SK-N-SH (cell line): ENCODE measurements around the gene RBBP4. TPM values are rescaled to one million over a fixed set of nuclear protein-coding genes. Genes with fewer than 3 reads are reported as not detected.

ENCODE experiments used
- CTCF ChIA-PET: fragments of 300-600, 350-600 bp; formaldehyde crosslinking; extraction: SDS; loops from one replicate; lab custom pipeline; 2021; lab: Yijun Ruan, JAX
- POLR2A ChIA-PET: fragments of 350-600 bp; sonication (Branson Sonifier 250); formaldehyde crosslinking; extraction: SDS; loops from one replicate; lab custom pipeline; 2020; ENCODE audit warnings: antibody characterized with exemption, inconsistent platforms; lab: Yijun Ruan, JAX
- DNase-seq: peaks from one replicate; pipeline ENCODE4 v3.0.0; 2012
- H2AFZ ChIP-seq: fragments of 200-600 bp; sonication (generic); 2 replicates; pipeline ENCODE4 v1.8.1; 2016; ENCODE audit warnings: antibody characterized with exemption, mild to moderate bottlenecking, low read depth
- H3F3A ChIP-seq: fragments of 200-600 bp; sonication (generic); replicated peaks from 2 replicates; pipeline ENCODE3; 2016; ENCODE audit warnings: antibody characterized with exemption, mild to moderate bottlenecking; ENCODE audit not compliant: insufficient read depth
- H3K27ac ChIP-seq, 2 experiments: fragments of 200-500 bp in 1 of 2; fragments of 200-600 bp in 1 of 2; sonication (Bioruptor generic) in 1 of 2; sonication (generic), shearing (Covaris generic) in 1 of 2; 2 replicates each; pipeline versions ENCODE4 v1.5.1 to v1.6.1; 2014 to 2016; ENCODE audit warnings: low read depth in 2 of 2, inconsistent platforms in 1 of 2, low read length in 1 of 2, mild to moderate bottlenecking in 1 of 2, mixed read lengths in 1 of 2
- H3K27me3 ChIP-seq: fragments of 200-600 bp; sonication (generic), shearing (Covaris generic); 2 replicates; pipeline ENCODE4 v1.6.1; 2016; ENCODE audit warnings: mixed run types; ENCODE audit not compliant: insufficient read depth
- H3K36me3 ChIP-seq, 2 experiments: fragments of 200-500 bp in 1 of 2; fragments of 200-600 bp in 1 of 2; sonication (Bioruptor generic) in 1 of 2; sonication (generic) in 1 of 2; replicated peaks in 1 of 2; 2 replicates each; pipeline versions ENCODE3 to v1.5.1; 2014 to 2016; ENCODE audit warnings: low read length in 1 of 2, mild to moderate bottlenecking in 1 of 2; ENCODE audit not compliant: insufficient read depth in 2 of 2, control insufficient read depth in 1 of 2
- H3K4me1 ChIP-seq, 2 experiments: fragments of 200-500 bp in 1 of 2; fragments of 200-600 bp in 1 of 2; sonication (Bioruptor generic) in 1 of 2; sonication (generic), shearing (Covaris generic) in 1 of 2; 2 replicates each; pipeline versions ENCODE4 v1.5.1 to v1.6.1; 2014 to 2016; ENCODE audit warnings: low read depth in 1 of 2, low read length in 1 of 2, mixed run types in 1 of 2; ENCODE audit not compliant: insufficient read depth in 2 of 2, control insufficient read depth in 1 of 2
- H3K4me2 ChIP-seq: fragments of 200-600 bp; sonication (generic), shearing (Covaris generic); 2 replicates; pipeline ENCODE4 v1.6.1; 2017; ENCODE audit warnings: mixed run types
- H3K4me3 ChIP-seq, 2 experiments: fragments of 200-500 bp in 1 of 2; fragments of 200-600 bp in 1 of 2; sonication (Bioruptor generic) in 1 of 2; sonication (generic), shearing (Covaris generic) in 1 of 2; 2 replicates each; pipeline versions ENCODE4 v1.5.1 to v1.8.1; 2014 to 2016; ENCODE audit warnings: low read depth in 2 of 2, inconsistent platforms in 1 of 2, low read length in 1 of 2, mild to moderate bottlenecking in 1 of 2, mixed read lengths in 1 of 2, moderate library complexity in 1 of 2
- H3K79me2 ChIP-seq: fragments of 200-600 bp; sonication (generic); 2 replicates; pipeline ENCODE4 v1.8.1; 2017; ENCODE audit warnings: mild to moderate bottlenecking; ENCODE audit not compliant: insufficient read depth
- H3K9ac ChIP-seq: fragments of 200-600 bp; sonication (generic); 2 replicates; pipeline ENCODE4 v1.6.1; 2017; ENCODE audit warnings: mixed run types
- H3K9me2 ChIP-seq: fragments of 200-600 bp; sonication (generic); 2 replicates; pipeline ENCODE4 v1.6.1; 2017; ENCODE audit warnings: mixed run types
- H3K9me3 ChIP-seq: fragments of 200-600 bp; sonication (generic); 2 replicates; pipeline ENCODE4 v1.6.1; 2017; ENCODE audit warnings: mixed run types, mild to moderate bottlenecking, moderate library complexity
- H4K20me1 ChIP-seq: fragments of 200-600 bp; sonication (generic); 2 replicates; pipeline ENCODE4 v1.6.1; 2017; ENCODE audit warnings: mild to moderate bottlenecking, mixed run types; ENCODE audit not compliant: insufficient read depth
- CHD2 ChIP-seq: fragments of 150-350 bp; IDR thresholded peaks from 2 replicates; pipeline ENCODE4 v1.6.1; 2018; ENCODE audit warnings: low read length; ENCODE audit not compliant: partially characterized antibody
- ELF1 ChIP-seq: IDR thresholded peaks from 2 replicates; pipeline ENCODE4 v1.4.0; 2012
- EP300 ChIP-seq, 2 experiments: IDR thresholded peaks; 2 replicates each; pipeline versions ENCODE4 v1.4.0 to v1.6.1; 2012; ENCODE audit warnings: borderline replicate concordance in 1 of 2, low read depth in 1 of 2, low read length in 1 of 2
- FOXJ3 ChIP-seq: sonication (generic); formaldehyde crosslinking; IDR thresholded peaks from 2 replicates; pipeline ENCODE4 v1.5.1; 2020; ENCODE audit warnings: mild to moderate bottlenecking, missing genetic modification reagents
- MXI1 ChIP-seq: IDR thresholded peaks from 2 replicates; pipeline ENCODE4 v1.6.1; 2012; ENCODE audit warnings: mild to moderate bottlenecking, low read depth, low read length, improper control_type of control experiment
- NRF1 ChIP-seq: IDR thresholded peaks from 2 replicates; pipeline ENCODE4 v1.6.1; 2012; ENCODE audit warnings: low read depth, mild to moderate bottlenecking, low read length
- POLR2AphosphoS5 ChIP-seq: IDR thresholded peaks from 2 replicates; pipeline ENCODE4 v1.6.1; 2012; ENCODE audit warnings: low read depth, low read length
- RAD21 ChIP-seq: IDR thresholded peaks from 2 replicates; pipeline ENCODE4 v1.6.1; 2012; ENCODE audit warnings: mild to moderate bottlenecking, low read length
- TCF12 ChIP-seq: IDR thresholded peaks from 2 replicates; pipeline ENCODE4 v1.4.0; 2012
- YY1 ChIP-seq: IDR thresholded peaks from 2 replicates; pipeline ENCODE4 v1.4.0; 2012; ENCODE audit warnings: low read depth, mild to moderate bottlenecking
- WGBS: methylation state at CpG from one replicate; pipeline ENCODE4 v1.1.6; 2017; ENCODE audit warnings: low lambda C conversion rate; 5-methylcytosine and 5-hydroxymethylcytosine counted together
- polyA plus RNA-seq, 3 experiments: library from polyadenylated mRNA; depleted of rRNA; stranded (reverse); fragments of >200 nt; gene quantifications; 2 replicates each; pipeline ENCODE4 v1.2.3, GENCODE V29; 2012
- TF ChIP-seq, protein P1 (sequence below): fragments of 150-350 bp; IDR thresholded peaks from 2 replicates; pipeline ENCODE4 v1.6.1; 2016; ENCODE audit warnings: mild to moderate bottlenecking, low read depth, low read length
- TF ChIP-seq, protein P2 (sequence below): IDR thresholded peaks from 2 replicates; pipeline ENCODE4 v1.4.0; 2012; ENCODE audit warnings: low read depth, borderline replicate concordance
- TF ChIP-seq, protein P3 (sequence below): IDR thresholded peaks from 2 replicates; pipeline ENCODE4 v1.4.0; 2012; ENCODE audit warnings: low read depth, borderline replicate concordance
- TF ChIP-seq, protein P4 (sequence below): fragments of 200-600 bp; sonication (generic); IDR thresholded peaks from 2 replicates; pipeline ENCODE4 v1.6.1; 2017; ENCODE audit warnings: antibody characterized with exemption, mild to moderate bottlenecking, moderate library complexity
- TF ChIP-seq, protein P5 (sequence below): IDR thresholded peaks from 2 replicates; pipeline ENCODE4 v1.6.1; 2012; ENCODE audit warnings: mild to moderate bottlenecking, low read depth, low read length, moderate library complexity
- TF ChIP-seq, protein P6 (sequence below): IDR thresholded peaks from 2 replicates; pipeline ENCODE4; 2012
- TF ChIP-seq, protein P7 (sequence below): IDR thresholded peaks from 2 replicates; pipeline ENCODE4 v1.4.0; 2012; ENCODE audit warnings: low read depth
- TF ChIP-seq, protein P8 (sequence below): fragments of 150-350 bp; IDR thresholded peaks from 2 replicates; pipeline ENCODE4 v1.6.1; 2017; ENCODE audit warnings: antibody characterized with exemption, low read length, low read depth, borderline replicate concordance

Gene RBBP4
- 107 and 108 TPM in 2 replicates for polyA plus RNA-seq (2012; rRNA removed)
- 105 and 119 TPM in 2 replicates for polyA plus RNA-seq (2012; cell fraction: cytosol; rRNA removed)
- 68.5 and 120 TPM in 2 replicates for polyA plus RNA-seq (2012; cell fraction: nucleus; rRNA removed)

DNA sequence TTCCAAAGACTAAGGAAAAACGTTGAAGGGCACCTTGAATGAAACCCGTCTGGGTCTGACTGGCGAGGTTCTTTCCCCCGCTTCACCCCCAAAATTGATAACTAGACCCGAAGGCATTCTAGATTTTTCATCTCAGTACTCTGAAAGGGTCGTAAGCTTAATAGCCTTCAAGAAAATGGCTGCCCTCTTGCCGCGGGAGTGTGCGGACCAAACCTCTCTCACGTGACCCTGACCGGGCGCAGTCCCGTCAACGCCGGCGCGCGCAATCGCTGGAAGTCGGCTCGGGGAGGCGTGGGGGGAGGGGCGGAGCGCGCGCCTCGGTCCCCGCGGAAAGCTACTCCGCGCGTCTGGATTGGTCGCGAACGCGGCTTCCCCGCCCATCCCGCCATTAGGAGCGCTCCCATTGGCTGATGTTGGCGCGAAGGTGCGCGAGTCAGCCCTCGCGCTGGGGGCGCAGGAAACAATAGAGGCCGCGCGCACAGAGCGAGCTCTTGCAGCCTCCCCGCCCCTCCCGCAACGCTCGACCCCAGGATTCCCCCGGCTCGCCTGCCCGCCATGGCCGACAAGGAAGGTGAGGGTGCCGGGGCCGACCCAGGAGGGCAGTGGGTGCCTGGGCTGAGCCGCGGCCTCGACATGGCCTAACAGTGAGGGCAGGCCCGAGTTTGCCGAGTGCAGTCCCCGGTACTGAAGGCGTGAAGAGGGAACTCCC is at the start of gene RBBP4:
Gene RBBP4, plus strand, starts transcription at position 457 of the 709 bp plus-strand sequence. Its CDS starts 99 bp downstream, at position 556.
- Histone ChIP-seq H4K20me1 (no peaks in the 10 kb centered on the region), H3K9ac (peak within 1 kb of the TSS; percentile 93), H3K9me3 (no peaks in the 10 kb centered on the region), H3K36me3 (peaks cover 25 to 35% of the 10 kb centered on the region in 2 experiments), H3K27ac (peak within 1 kb of the TSS; percentile 99 to 100), H3K4me2 (peak within 1 kb of the TSS; percentile 88), H3F3A (peaks cover 19% of the 10 kb centered on the region), H3K9me2 (no peaks in the 10 kb centered on the region), H3K4me3 (peak within 1 kb of the TSS; percentile 77 to 79), H3K27me3 (no peaks in the 10 kb centered on the region), H3K79me2 (peaks cover 90% of the 10 kb centered on the region), H2AFZ (peak within 1 kb of the TSS; percentile 92), H3K4me1 (peaks cover 4 to 13% of the 10 kb centered on the region in 2 experiments; a peak in 3 of 4 replicates)
- peak; percentile 98 for DNase-seq
- CTCF ChIA-PET: interaction anchor here (0.6 to 1.7 kb wide), 3 partner anchors 11 to 226 kb away, joined by 3 to 7 read pairs (median 3); no protein-coding TSS in a partner anchor
- POLR2A ChIA-PET: interaction anchor here (0.6 to 1.6 kb wide), 15 partner anchors 11 to 257 kb away, joined by 3 to 7 read pairs (median 4); partner anchors contain the start of genes BSDC1, SYNC and ZBTB8B
- 4% methylated on average over 8 of the region's 67 CpGs for WGBS
- TF ChIP-seq, protein P1, sequence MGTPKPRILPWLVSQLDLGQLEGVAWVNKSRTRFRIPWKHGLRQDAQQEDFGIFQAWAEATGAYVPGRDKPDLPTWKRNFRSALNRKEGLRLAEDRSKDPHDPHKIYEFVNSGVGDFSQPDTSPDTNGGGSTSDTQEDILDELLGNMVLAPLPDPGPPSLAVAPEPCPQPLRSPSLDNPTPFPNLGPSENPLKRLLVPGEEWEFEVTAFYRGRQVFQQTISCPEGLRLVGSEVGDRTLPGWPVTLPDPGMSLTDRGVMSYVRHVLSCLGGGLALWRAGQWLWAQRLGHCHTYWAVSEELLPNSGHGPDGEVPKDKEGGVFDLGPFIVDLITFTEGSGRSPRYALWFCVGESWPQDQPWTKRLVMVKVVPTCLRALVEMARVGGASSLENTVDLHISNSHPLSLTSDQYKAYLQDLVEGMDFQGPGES: peak; percentile 35; the same call in 1 of the 2 replicates
- TF ChIP-seq, protein P2, sequence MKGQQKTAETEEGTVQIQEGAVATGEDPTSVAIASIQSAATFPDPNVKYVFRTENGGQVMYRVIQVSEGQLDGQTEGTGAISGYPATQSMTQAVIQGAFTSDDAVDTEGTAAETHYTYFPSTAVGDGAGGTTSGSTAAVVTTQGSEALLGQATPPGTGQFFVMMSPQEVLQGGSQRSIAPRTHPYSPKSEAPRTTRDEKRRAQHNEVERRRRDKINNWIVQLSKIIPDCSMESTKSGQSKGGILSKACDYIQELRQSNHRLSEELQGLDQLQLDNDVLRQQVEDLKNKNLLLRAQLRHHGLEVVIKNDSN: peak; percentile 93
- TF ChIP-seq NRF1: peak; percentile 73
- TF ChIP-seq, protein P3, sequence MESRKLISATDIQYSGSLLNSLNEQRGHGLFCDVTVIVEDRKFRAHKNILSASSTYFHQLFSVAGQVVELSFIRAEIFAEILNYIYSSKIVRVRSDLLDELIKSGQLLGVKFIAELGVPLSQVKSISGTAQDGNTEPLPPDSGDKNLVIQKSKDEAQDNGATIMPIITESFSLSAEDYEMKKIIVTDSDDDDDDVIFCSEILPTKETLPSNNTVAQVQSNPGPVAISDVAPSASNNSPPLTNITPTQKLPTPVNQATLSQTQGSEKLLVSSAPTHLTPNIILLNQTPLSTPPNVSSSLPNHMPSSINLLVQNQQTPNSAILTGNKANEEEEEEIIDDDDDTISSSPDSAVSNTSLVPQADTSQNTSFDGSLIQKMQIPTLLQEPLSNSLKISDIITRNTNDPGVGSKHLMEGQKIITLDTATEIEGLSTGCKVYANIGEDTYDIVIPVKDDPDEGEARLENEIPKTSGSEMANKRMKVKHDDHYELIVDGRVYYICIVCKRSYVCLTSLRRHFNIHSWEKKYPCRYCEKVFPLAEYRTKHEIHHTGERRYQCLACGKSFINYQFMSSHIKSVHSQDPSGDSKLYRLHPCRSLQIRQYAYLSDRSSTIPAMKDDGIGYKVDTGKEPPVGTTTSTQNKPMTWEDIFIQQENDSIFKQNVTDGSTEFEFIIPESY: peak; percentile 85
- TF ChIP-seq FOXJ3 (CRISPR knock-in tag): peak; percentile 29; the same call in 1 of the 2 replicates
- TF ChIP-seq CHD2: peak; percentile 97
- peak; percentile 83 for TF ChIP-seq YY1
- peak; percentile 55 for TF ChIP-seq ELF1
- no peak; a peak in 1 of 4 replicates for TF ChIP-seq EP300 (IDR thresholded peaks at IDR 0.05; ENCODE audit: borderline replicate concordance in 1 of 2, low read depth in 1 of 2, low read length in 1 of 2)
- no peak for TF ChIP-seq RAD21
- TF ChIP-seq, protein P4, sequence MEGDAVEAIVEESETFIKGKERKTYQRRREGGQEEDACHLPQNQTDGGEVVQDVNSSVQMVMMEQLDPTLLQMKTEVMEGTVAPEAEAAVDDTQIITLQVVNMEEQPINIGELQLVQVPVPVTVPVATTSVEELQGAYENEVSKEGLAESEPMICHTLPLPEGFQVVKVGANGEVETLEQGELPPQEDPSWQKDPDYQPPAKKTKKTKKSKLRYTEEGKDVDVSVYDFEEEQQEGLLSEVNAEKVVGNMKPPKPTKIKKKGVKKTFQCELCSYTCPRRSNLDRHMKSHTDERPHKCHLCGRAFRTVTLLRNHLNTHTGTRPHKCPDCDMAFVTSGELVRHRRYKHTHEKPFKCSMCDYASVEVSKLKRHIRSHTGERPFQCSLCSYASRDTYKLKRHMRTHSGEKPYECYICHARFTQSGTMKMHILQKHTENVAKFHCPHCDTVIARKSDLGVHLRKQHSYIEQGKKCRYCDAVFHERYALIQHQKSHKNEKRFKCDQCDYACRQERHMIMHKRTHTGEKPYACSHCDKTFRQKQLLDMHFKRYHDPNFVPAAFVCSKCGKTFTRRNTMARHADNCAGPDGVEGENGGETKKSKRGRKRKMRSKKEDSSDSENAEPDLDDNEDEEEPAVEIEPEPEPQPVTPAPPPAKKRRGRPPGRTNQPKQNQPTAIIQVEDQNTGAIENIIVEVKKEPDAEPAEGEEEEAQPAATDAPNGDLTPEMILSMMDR: no peak
- TF ChIP-seq, protein P5, sequence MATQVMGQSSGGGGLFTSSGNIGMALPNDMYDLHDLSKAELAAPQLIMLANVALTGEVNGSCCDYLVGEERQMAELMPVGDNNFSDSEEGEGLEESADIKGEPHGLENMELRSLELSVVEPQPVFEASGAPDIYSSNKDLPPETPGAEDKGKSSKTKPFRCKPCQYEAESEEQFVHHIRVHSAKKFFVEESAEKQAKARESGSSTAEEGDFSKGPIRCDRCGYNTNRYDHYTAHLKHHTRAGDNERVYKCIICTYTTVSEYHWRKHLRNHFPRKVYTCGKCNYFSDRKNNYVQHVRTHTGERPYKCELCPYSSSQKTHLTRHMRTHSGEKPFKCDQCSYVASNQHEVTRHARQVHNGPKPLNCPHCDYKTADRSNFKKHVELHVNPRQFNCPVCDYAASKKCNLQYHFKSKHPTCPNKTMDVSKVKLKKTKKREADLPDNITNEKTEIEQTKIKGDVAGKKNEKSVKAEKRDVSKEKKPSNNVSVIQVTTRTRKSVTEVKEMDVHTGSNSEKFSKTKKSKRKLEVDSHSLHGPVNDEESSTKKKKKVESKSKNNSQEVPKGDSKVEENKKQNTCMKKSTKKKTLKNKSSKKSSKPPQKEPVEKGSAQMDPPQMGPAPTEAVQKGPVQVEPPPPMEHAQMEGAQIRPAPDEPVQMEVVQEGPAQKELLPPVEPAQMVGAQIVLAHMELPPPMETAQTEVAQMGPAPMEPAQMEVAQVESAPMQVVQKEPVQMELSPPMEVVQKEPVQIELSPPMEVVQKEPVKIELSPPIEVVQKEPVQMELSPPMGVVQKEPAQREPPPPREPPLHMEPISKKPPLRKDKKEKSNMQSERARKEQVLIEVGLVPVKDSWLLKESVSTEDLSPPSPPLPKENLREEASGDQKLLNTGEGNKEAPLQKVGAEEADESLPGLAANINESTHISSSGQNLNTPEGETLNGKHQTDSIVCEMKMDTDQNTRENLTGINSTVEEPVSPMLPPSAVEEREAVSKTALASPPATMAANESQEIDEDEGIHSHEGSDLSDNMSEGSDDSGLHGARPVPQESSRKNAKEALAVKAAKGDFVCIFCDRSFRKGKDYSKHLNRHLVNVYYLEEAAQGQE: 0 out of 2 replicates have a peak, but pooled peaks have one; percentile 16
- TF ChIP-seq, protein P6, sequence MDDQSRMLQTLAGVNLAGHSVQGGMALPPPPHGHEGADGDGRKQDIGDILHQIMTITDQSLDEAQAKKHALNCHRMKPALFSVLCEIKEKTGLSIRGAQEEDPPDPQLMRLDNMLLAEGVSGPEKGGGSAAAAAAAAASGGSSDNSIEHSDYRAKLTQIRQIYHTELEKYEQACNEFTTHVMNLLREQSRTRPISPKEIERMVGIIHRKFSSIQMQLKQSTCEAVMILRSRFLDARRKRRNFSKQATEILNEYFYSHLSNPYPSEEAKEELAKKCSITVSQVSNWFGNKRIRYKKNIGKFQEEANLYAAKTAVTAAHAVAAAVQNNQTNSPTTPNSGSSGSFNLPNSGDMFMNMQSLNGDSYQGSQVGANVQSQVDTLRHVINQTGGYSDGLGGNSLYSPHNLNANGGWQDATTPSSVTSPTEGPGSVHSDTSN: no peak
- peak; percentile 19; the same call in 1 of the 2 replicates for TF ChIP-seq POLR2AphosphoS5
- TF ChIP-seq, protein P7, sequence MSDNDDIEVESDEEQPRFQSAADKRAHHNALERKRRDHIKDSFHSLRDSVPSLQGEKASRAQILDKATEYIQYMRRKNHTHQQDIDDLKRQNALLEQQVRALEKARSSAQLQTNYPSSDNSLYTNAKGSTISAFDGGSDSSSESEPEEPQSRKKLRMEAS: peak; percentile 88
- no peak for TF ChIP-seq TCF12
- TF ChIP-seq, protein P8, sequence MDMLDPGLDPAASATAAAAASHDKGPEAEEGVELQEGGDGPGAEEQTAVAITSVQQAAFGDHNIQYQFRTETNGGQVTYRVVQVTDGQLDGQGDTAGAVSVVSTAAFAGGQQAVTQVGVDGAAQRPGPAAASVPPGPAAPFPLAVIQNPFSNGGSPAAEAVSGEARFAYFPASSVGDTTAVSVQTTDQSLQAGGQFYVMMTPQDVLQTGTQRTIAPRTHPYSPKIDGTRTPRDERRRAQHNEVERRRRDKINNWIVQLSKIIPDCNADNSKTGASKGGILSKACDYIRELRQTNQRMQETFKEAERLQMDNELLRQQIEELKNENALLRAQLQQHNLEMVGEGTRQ: peak; percentile 63
- TF ChIP-seq MXI1: peak; percentile 56; the same call in 1 of the 2 replicates
